Neural cell (in vitro differentiated cells): ENCODE results near the gene EPHA5. TPM values are rescaled to one million over a fixed set of nuclear protein-coding genes. Genes with fewer than 3 reads are reported as not detected.

Experiments used
- H2AFZ ChIP-seq: fragments of 200-600, 300-800 bp; sonication (generic), shearing (Covaris generic); 2 replicates; pipeline ENCODE4 v1.6.0; 2014; ENCODE audit warnings: low read depth, mild to moderate bottlenecking, antibody characterized with exemption, low read length, moderate library complexity
- H3F3A ChIP-seq: fragments of 200-600 bp; shearing (Covaris generic); 2 replicates; pipeline ENCODE4 v1.6.1; 2016; ENCODE audit warnings: mild to moderate bottlenecking, moderate library complexity, mixed read lengths, antibody characterized with exemption, low read length; ENCODE audit not compliant: insufficient read depth, poor library complexity, severe bottlenecking
- H3K27ac ChIP-seq: fragments of 200-600, 300-800 bp; sonication (generic), shearing (Covaris generic); 2 replicates; pipeline ENCODE4 v1.5.1; 2014; ENCODE audit warnings: mild to moderate bottlenecking, low read length, moderate library complexity
- H3K27me3 ChIP-seq: fragments of 300-800, 200-600 bp; sonication (generic), shearing (Covaris generic); 2 replicates; pipeline ENCODE4 v1.6.0; 2014; ENCODE audit warnings: mild to moderate bottlenecking, low read depth, low read length, moderate library complexity; ENCODE audit not compliant: insufficient read depth
- H3K36me3 ChIP-seq: fragments of 300-800, 200-600 bp; sonication (generic), shearing (Covaris generic); 2 replicates; pipeline ENCODE4 v1.5.1; 2014; ENCODE audit warnings: mild to moderate bottlenecking, antibody characterized with exemption, low read length, moderate library complexity; ENCODE audit not compliant: insufficient read depth
- H3K4me2 ChIP-seq: fragments of 300-800, 200-600 bp; sonication (generic), shearing (Covaris generic); 2 replicates; pipeline ENCODE4 v1.6.0; 2014; ENCODE audit warnings: mild to moderate bottlenecking, low read length
- H3K4me3 ChIP-seq: fragments of 300-800, 200-600 bp; sonication (generic), shearing (Covaris generic); 2 replicates; pipeline ENCODE4 v1.5.1; 2014; ENCODE audit warnings: mild to moderate bottlenecking, low read length, moderate library complexity
- H3K79me2 ChIP-seq: fragments of 200-600 bp; shearing (Covaris generic); replicated peaks from 2 replicates; pipeline ENCODE4 v1.6.0; 2014; ENCODE audit warnings: mild to moderate bottlenecking, low read length, moderate library complexity; ENCODE audit not compliant: insufficient read depth
- H3K9ac ChIP-seq: fragments of 300-800, 200-600 bp; sonication (generic), shearing (Covaris generic); 2 replicates; pipeline ENCODE4 v1.6.1; 2016; ENCODE audit warnings: mild to moderate bottlenecking, low read length, mixed read lengths
- H3K9me2 ChIP-seq: fragments of 200-600 bp; shearing (Covaris generic); 2 replicates; pipeline ENCODE4 v1.6.1; 2016; ENCODE audit warnings: mild to moderate bottlenecking, low read length, mixed read lengths; ENCODE audit not compliant: insufficient read depth
- H3K9me3 ChIP-seq: fragments of 200-600, 300-800 bp; sonication (generic), shearing (Covaris generic); 2 replicates; pipeline ENCODE4 v1.6.1; 2016; ENCODE audit warnings: mild to moderate bottlenecking, mixed run types, low read length, moderate library complexity, mixed read lengths
- H4K20me1 ChIP-seq: fragments of 200-600 bp; shearing (Covaris generic); 2 replicates; pipeline ENCODE4 v1.6.1; 2016; ENCODE audit warnings: mild to moderate bottlenecking, mixed run types; ENCODE audit not compliant: insufficient read depth
- EP300 ChIP-seq: fragments of 450-650 bp; conservative IDR thresholded peaks from 2 replicates; pipeline ENCODE4 v1.6.1; 2014; ENCODE audit warnings: antibody characterized with exemption, mild to moderate bottlenecking, moderate library complexity; ENCODE audit not compliant: poor library complexity, severe bottlenecking
- EZH2 ChIP-seq: fragments of 200-600, 300-800 bp; shearing (Covaris generic), sonication (generic); IDR thresholded peaks from 2 replicates; pipeline ENCODE4 v1.6.1; 2014; ENCODE audit warnings: antibody characterized with exemption, low read length, borderline replicate concordance, mild to moderate bottlenecking; ENCODE audit not compliant: insufficient read depth, poor library complexity, severe bottlenecking
- MXI1 ChIP-seq: fragments of 450-650 bp; conservative IDR thresholded peaks from 2 replicates; pipeline ENCODE4 v1.6.1; 2014; ENCODE audit warnings: antibody characterized with exemption, mild to moderate bottlenecking; ENCODE audit not compliant: poor library complexity, severe bottlenecking
- POLR2AphosphoS5 ChIP-seq: IDR thresholded peaks from 2 replicates; pipeline ENCODE4 v1.6.1; 2012
- RAD21 ChIP-seq: fragments of 450-650 bp; conservative IDR thresholded peaks from 2 replicates; pipeline ENCODE4 v1.6.1; 2014; ENCODE audit warnings: antibody characterized with exemption, mild to moderate bottlenecking, moderate library complexity
- REST ChIP-seq: IDR thresholded peaks from 2 replicates; pipeline ENCODE4 v1.6.1; 2012; ENCODE audit warnings: borderline replicate concordance
- SMC3 ChIP-seq: fragments of 450-650 bp; conservative IDR thresholded peaks from 2 replicates; pipeline ENCODE4 v1.6.1; 2014; ENCODE audit warnings: antibody characterized with exemption, mild to moderate bottlenecking, moderate library complexity; ENCODE audit not compliant: poor library complexity
- TAF1 ChIP-seq: IDR thresholded peaks from 2 replicates; pipeline ENCODE4 v1.6.1; 2012; ENCODE audit warnings: low read depth
- polyA plus RNA-seq: library from polyadenylated mRNA; depleted of rRNA; stranded (reverse); fragments of >200 nt; gene quantifications from 2 replicates; pipeline ENCODE4 v1.2.3, GENCODE V29; 2014
- TF ChIP-seq, protein P1 (sequence below): fragments of 450-650 bp; IDR thresholded peaks from 2 replicates; pipeline ENCODE4 v1.5.1; 2014; ENCODE audit warnings: antibody characterized with exemption, mild to moderate bottlenecking, moderate library complexity; ENCODE audit not compliant: poor library complexity, severe bottlenecking

The EPHA5 gene
- polyA plus RNA-seq, 1 donor from 2014 or later = 4.3 TPM

- no peak overlapping the region for H3K27ac ChIP-seq
- peaks cover 53% of the 10 kb centered on the region for H3K27me3 ChIP-seq
- H3K9ac ChIP-seq = no peak overlapping the region
- no peaks in the 10 kb centered on the region for H3K36me3 ChIP-seq
- H4K20me1 ChIP-seq = no peaks in the 10 kb centered on the region
- no peak overlapping the region for H3K4me2 ChIP-seq
- H3K79me2 ChIP-seq = no peaks in the 10 kb centered on the region
- H3K4me3 ChIP-seq = peak overlapping the region; percentile 71
- no peaks in the 10 kb centered on the region for H3K9me2 ChIP-seq
- H2AFZ ChIP-seq = no peak overlapping the region
- H3F3A ChIP-seq = no peaks in the 10 kb centered on the region
- H3K9me3 ChIP-seq = no peaks in the 10 kb centered on the region
- TF ChIP-seq REST (no peak), EP300 (no peak), RAD21 (no peak), SMC3 (no peak), POLR2AphosphoS5 (no peak), EZH2 (no peak), TAF1 (no peak), MXI1 (no peak)
- TF ChIP-seq, protein P1, sequence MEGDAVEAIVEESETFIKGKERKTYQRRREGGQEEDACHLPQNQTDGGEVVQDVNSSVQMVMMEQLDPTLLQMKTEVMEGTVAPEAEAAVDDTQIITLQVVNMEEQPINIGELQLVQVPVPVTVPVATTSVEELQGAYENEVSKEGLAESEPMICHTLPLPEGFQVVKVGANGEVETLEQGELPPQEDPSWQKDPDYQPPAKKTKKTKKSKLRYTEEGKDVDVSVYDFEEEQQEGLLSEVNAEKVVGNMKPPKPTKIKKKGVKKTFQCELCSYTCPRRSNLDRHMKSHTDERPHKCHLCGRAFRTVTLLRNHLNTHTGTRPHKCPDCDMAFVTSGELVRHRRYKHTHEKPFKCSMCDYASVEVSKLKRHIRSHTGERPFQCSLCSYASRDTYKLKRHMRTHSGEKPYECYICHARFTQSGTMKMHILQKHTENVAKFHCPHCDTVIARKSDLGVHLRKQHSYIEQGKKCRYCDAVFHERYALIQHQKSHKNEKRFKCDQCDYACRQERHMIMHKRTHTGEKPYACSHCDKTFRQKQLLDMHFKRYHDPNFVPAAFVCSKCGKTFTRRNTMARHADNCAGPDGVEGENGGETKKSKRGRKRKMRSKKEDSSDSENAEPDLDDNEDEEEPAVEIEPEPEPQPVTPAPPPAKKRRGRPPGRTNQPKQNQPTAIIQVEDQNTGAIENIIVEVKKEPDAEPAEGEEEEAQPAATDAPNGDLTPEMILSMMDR = no peak
These were observed 1.1 kb upstream of the EPHA5 start for GRCh38 chr4:65671372-65671771.

- no peaks in the 10 kb centered on the region for H3K9me2 ChIP-seq
- no peaks in the 10 kb centered on the region for H3F3A ChIP-seq
- H3K27ac ChIP-seq = peak overlapping the region; percentile 40
- H3K4me2 ChIP-seq = peak overlapping the region; percentile 71
- H4K20me1 ChIP-seq = no peaks in the 10 kb centered on the region
- H3K36me3 ChIP-seq = no peaks in the 10 kb centered on the region
- H3K4me3 ChIP-seq = peak overlapping the region; percentile 71
- TF ChIP-seq MXI1 (no peak), SMC3 (no peak), REST (no peak), TAF1 (no peak), RAD21 (no peak), POLR2AphosphoS5 (no peak), EZH2 (no peak), EP300 (no peak)
- TF ChIP-seq, protein P1 = no peak
- peaks cover 64% of the 10 kb centered on the region for H3K27me3 ChIP-seq
- H2AFZ ChIP-seq = no peak overlapping the region
- H3K9ac ChIP-seq = peak overlapping the region; percentile 51
- H3K9me3 ChIP-seq = no peaks in the 10 kb centered on the region
- H3K79me2 ChIP-seq = no peaks in the 10 kb centered on the region
These were observed 314 bp downstream of the EPHA5 start for GRCh38 chr4:65670020-65670330.
